ENCODE data around the gene PTTG1.

DNA sequence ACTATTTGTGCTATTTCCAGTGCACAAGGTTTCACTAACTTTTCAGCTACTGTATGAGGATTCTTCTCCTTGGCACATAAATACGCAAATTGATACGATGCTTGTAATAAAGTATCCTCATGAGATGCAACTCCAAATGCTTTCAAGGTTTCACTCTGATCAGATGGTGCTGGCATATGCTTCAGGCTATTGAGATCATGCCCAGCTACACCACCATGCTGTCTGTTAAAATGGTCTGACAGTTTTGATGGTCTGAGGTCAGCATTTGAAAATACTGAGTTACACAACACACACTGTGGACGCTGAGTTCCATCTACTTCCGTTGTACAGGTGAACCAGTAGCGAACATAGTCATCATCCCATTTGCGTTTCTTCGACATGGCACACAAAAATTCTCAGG is 26.5 kb upstream of the PTTG1 start:
- TF ChIP-seq, protein P1, sequence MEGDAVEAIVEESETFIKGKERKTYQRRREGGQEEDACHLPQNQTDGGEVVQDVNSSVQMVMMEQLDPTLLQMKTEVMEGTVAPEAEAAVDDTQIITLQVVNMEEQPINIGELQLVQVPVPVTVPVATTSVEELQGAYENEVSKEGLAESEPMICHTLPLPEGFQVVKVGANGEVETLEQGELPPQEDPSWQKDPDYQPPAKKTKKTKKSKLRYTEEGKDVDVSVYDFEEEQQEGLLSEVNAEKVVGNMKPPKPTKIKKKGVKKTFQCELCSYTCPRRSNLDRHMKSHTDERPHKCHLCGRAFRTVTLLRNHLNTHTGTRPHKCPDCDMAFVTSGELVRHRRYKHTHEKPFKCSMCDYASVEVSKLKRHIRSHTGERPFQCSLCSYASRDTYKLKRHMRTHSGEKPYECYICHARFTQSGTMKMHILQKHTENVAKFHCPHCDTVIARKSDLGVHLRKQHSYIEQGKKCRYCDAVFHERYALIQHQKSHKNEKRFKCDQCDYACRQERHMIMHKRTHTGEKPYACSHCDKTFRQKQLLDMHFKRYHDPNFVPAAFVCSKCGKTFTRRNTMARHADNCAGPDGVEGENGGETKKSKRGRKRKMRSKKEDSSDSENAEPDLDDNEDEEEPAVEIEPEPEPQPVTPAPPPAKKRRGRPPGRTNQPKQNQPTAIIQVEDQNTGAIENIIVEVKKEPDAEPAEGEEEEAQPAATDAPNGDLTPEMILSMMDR (IDR thresholded peaks at IDR 0.05): no peak
- no peak for TF ChIP-seq POLR2A (IDR thresholded peaks at IDR 0.05)
- no peak for TF ChIP-seq EP300 (IDR thresholded peaks at IDR 0.05)
